ENCODE results near the gene TAF12. TPM values are rescaled to one million over a fixed set of nuclear protein-coding genes. Genes with fewer than 3 reads are reported as not detected.

The TAF12 gene
- total and polyA plus RNA-seq, 2 of the 4 experiments (the other 2 are of a cell fraction), result 28.8 to 31.7 TPM

DNA sequence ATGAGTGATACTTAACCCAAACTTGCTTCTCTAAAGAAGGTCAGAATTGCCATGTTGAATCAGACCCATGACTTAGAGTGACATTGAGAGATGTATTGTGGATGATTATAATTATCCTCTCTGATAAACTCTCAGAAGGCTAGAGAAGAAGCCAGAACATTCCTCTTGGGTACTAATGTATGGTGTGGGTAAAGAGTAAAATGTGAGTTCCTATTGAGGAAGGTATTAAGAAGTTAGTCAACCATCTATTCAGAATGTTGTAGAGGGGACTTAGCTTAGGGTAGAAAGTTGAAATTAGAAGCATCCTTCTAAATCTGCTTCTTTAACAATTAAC lies 33.0 kb upstream of the TAF12 start:
- ChIA-PET CTCF (interaction anchor here (0.6 to 0.9 kb wide), 3 partner anchors 40 to 60 kb away, joined by 3 to 5 read pairs (median 4); partner anchors contain the start of gene YTHDF2), POLR2A (ENCODE audit: unreplicated experiment) (interaction anchor here (1.3 kb wide), 1 partner anchor 27 kb away, joined by 4 read pairs; the partner anchor contains the start of gene RNU11)
- TF ChIP-seq RAD21 (IDR thresholded peaks at IDR 0.05; ENCODE audit: low read length) (no peak), NFE2L2 (IDR thresholded peaks at IDR 0.05; ENCODE audit: low read depth, low read length) (no peak), MAZ (IDR thresholded peaks at IDR 0.05; ENCODE audit: borderline replicate concordance, low read depth, low read length) (no peak), BHLHE40 (IDR thresholded peaks at IDR 0.05; ENCODE audit: low read depth, low read length) (no peak), SMC3 (IDR thresholded peaks at IDR 0.05; ENCODE audit: low read depth, low read length) (no peak), FOS (IDR thresholded peaks at IDR 0.05; ENCODE audit: low read depth, low read length) (no peak), CEBPB (IDR thresholded peaks at IDR 0.05; ENCODE audit: low read depth, low read length) (no peak), POLR2A (IDR thresholded peaks at IDR 0.05; ENCODE audit: low read depth, low read length) (no peak), CHD1 (IDR thresholded peaks at IDR 0.05; ENCODE audit: low read depth, low read length) (no peak)
- TF ChIP-seq, protein P1, sequence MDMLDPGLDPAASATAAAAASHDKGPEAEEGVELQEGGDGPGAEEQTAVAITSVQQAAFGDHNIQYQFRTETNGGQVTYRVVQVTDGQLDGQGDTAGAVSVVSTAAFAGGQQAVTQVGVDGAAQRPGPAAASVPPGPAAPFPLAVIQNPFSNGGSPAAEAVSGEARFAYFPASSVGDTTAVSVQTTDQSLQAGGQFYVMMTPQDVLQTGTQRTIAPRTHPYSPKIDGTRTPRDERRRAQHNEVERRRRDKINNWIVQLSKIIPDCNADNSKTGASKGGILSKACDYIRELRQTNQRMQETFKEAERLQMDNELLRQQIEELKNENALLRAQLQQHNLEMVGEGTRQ (IDR thresholded peaks at IDR 0.05; ENCODE audit: low read depth, low read length), result no peak
- TF ChIP-seq, protein P2, sequence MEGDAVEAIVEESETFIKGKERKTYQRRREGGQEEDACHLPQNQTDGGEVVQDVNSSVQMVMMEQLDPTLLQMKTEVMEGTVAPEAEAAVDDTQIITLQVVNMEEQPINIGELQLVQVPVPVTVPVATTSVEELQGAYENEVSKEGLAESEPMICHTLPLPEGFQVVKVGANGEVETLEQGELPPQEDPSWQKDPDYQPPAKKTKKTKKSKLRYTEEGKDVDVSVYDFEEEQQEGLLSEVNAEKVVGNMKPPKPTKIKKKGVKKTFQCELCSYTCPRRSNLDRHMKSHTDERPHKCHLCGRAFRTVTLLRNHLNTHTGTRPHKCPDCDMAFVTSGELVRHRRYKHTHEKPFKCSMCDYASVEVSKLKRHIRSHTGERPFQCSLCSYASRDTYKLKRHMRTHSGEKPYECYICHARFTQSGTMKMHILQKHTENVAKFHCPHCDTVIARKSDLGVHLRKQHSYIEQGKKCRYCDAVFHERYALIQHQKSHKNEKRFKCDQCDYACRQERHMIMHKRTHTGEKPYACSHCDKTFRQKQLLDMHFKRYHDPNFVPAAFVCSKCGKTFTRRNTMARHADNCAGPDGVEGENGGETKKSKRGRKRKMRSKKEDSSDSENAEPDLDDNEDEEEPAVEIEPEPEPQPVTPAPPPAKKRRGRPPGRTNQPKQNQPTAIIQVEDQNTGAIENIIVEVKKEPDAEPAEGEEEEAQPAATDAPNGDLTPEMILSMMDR (conservative IDR thresholded peaks at IDR 0.05; ENCODE audit: low read depth, low read length), result no peak
- Histone ChIP-seq H2BK5ac (ENCODE audit: low read depth, low read length, poor library complexity, severe bottlenecking) (peak overlapping the region; percentile 35), H3K27ac (ENCODE audit: insufficient read depth, low read length) (no peak overlapping the region), H3K4me2 (ENCODE audit: low read depth, low read length) (peak overlapping the region; percentile 48; the same call in 1 of the 2 replicates), H3K9me1 (ENCODE audit: insufficient read depth, low read length) (peaks cover under 1% of the 10 kb centered on the region; the same call in 1 of the 2 replicates), H3K79me1 (ENCODE audit: low read depth in 1 of 2, low read length in 2 of 2) (peaks cover 13 to 46% of the 10 kb centered on the region in 2 experiments), H3K4me1 (ENCODE audit: control insufficient read depth, insufficient read depth, low read length) (peaks cover 7% of the 10 kb centered on the region), H3K4ac (ENCODE audit: low read depth, low read length) (no peak overlapping the region), H3K9me3 (ENCODE audit: control insufficient read depth, insufficient read depth, low read length) (no peaks in the 10 kb centered on the region), H3K27me3 (ENCODE audit: control insufficient read depth, insufficient read depth, low read length) (no peaks in the 10 kb centered on the region), H4K91ac (ENCODE audit: insufficient read depth, low read depth, low read length) (no peak overlapping the region), H2BK15ac (ENCODE audit: low read depth, low read length) (no peak overlapping the region), H3K23ac (ENCODE audit: low read depth, low read length) (no peak overlapping the region), H3K9ac (ENCODE audit: low read depth, low read length) (no peak overlapping the region), H3K36me3 (ENCODE audit: control insufficient read depth, insufficient read depth, low read length) (no peaks in the 10 kb centered on the region), H3K56ac (ENCODE audit: extremely low read depth, insufficient read depth, low read length) (no peak overlapping the region), H2BK120ac (ENCODE audit: low read depth, low read length) (no peak overlapping the region), H2AFZ (replicated peaks; ENCODE audit: low read length, poor library complexity) (no peak overlapping the region), H3K4me3 (ENCODE audit: insufficient read depth, low read depth, low read length) (no peak overlapping the region), H3K18ac (ENCODE audit: low read depth, low read length) (no peak overlapping the region), H3K14ac (replicated peaks; ENCODE audit: low read depth, low read length) (no peak overlapping the region), H2AK9ac (replicated peaks; ENCODE audit: low read depth, low read length, poor library complexity) (no peak overlapping the region), H4K8ac (ENCODE audit: low read depth in 2 of 2, low read length in 2 of 2) (no peak overlapping the region), H2BK20ac (ENCODE audit: low read depth, low read length) (no peak overlapping the region), H4K5ac (ENCODE audit: low read depth, low read length) (no peak overlapping the region), H2AK5ac (ENCODE audit: low read depth, low read length) (no peak overlapping the region), H4K20me1 (ENCODE audit: insufficient read depth, low read length) (no peaks in the 10 kb centered on the region)
- DNase-seq (no peak), ATAC-seq (ENCODE audit: low read depth) (no peak)
- dilution Hi-C loops (cut with HindIII; ENCODE audit: low sequenced_read_pairs, unreplicated experiment) (no loop called here), in situ Hi-C loops (cut with MboI; ENCODE audit: low sequenced_read_pairs) (no loop called here), intact Hi-C loops (cut with micrococcal nuclease) (no loop called here)
- BruUV-seq (replicated peaks), result no TSS peak

Data from IMR-90 (cell line).